ENCODE measurements around the gene HMGB3. TPM values are rescaled to one million over a fixed set of nuclear protein-coding genes. Genes with fewer than 3 reads are reported as not detected.

The HMGB3 gene
- total RNA-seq (10 to 100 TPM; 19.3 to 44.9 TPM), polyA plus RNA-seq (10 to 100 TPM; 27.7 to 71.7 TPM)
- long read RNA-seq, donor 1, transcript HMGB3-201 (5 exons, 3,560 nt), result major isoform, 20 of 74 reads
- long read RNA-seq, donor 1, partial matches to known transcripts, result 51 of 74 reads
- long read RNA-seq, donor 1, other reads (novel, unspliced or antisense), result 0 of 74 reads
- long read RNA-seq, donor 2, transcript HMGB3-201 (5 exons, 3,560 nt), result major isoform, 12 of 41 reads
- long read RNA-seq, donor 2, partial matches to known transcripts, result 26 of 41 reads
- long read RNA-seq, donor 2, other reads (novel, unspliced or antisense), result 0 of 41 reads
- long read RNA-seq, donor 3, transcript HMGB3-201 (5 exons, 3,560 nt), result major isoform, 11 of 27 reads
- long read RNA-seq, donor 3, partial matches to known transcripts, result 15 of 27 reads
- long read RNA-seq, donor 3, other reads (novel, unspliced or antisense), result 0 of 27 reads
- long read RNA-seq, donor 4, transcript HMGB3-201 (5 exons, 3,560 nt), result major isoform, 13 of 38 reads
- long read RNA-seq, donor 4, partial matches to known transcripts, result 23 of 38 reads
- long read RNA-seq, donor 4, other reads (novel, unspliced or antisense), result 0 of 38 reads
- long read RNA-seq, donor 5, transcript HMGB3-201 (5 exons, 3,560 nt), result major isoform, 47 of 125 reads
- long read RNA-seq, donor 5, partial matches to known transcripts, result 76 of 125 reads
- long read RNA-seq, donor 5, other reads (novel, unspliced or antisense), result 0 of 125 reads

GRCh38 chrX:150982788-150983520 is at the start of gene HMGB3:
Gene HMGB3 (plus strand): TSS chrX:150983335. CDS start chrX:150985600, 2,265 bp downstream.
- Histone ChIP-seq H3K9ac (ENCODE audit: insufficient read depth in 1 of 2, low read length in 2 of 2) (no peak within 1 kb of the TSS), H3K9me3 (ENCODE audit: control insufficient read depth in 4 of 4, insufficient read depth in 3 of 4, low read length in 3 of 4) (peaks cover 0 to 5% (median 0%) of the 10 kb centered on the region in 4 donors), H3K27ac (ENCODE audit: low read depth in 1 of 2, low read length in 1 of 2) (peak within 1 kb of the TSS; percentile 47 to 53), H3K4me3 (peak within 1 kb of the TSS; percentile 54), H3K27me3 (ENCODE audit: control insufficient read depth in 3 of 3, insufficient read depth in 3 of 3, low read length in 2 of 3) (peaks cover 0 to 2% (median 0%) of the 10 kb centered on the region in 3 donors), H3K4me1 (ENCODE audit: control insufficient read depth in 5 of 5, insufficient read depth in 5 of 5, low read length in 5 of 5) (no peaks in the 10 kb centered on the region), H3K36me3 (ENCODE audit: control insufficient read depth in 4 of 4, insufficient read depth in 4 of 4, low read length in 4 of 4) (peaks cover 0 to 4% (median under 1%) of the 10 kb centered on the region in 4 donors)
- peak; percentile 95 for ATAC-seq (ENCODE audit: insufficient read depth, low FRiP score)
- peak; percentile 91 to 93 (median 93) for DNase-seq
- WGBS, 2 donors, result 1 to 40% methylated on average over 43 to 71 of the region's 90 CpGs
- no peak for TF ChIP-seq CTCF (IDR thresholded peaks at IDR 0.05; ENCODE audit: control extremely low read depth, extremely low read depth)

GRCh38 chrX:150933945-150934350 is 49.2 kb upstream of the HMGB3 start:
- H3K36me3 ChIP-seq (ENCODE audit: control insufficient read depth in 4 of 4, insufficient read depth in 4 of 4, low read length in 4 of 4), result no peaks in the 10 kb centered on the region
- peaks cover 0 to 3% (median 1%) of the 10 kb centered on the region in 4 donors for H3K9me3 ChIP-seq (ENCODE audit: control insufficient read depth in 4 of 4, insufficient read depth in 3 of 4, low read length in 3 of 4)
- TF ChIP-seq CTCF (IDR thresholded peaks at IDR 0.05; ENCODE audit: control extremely low read depth, extremely low read depth), result no peak
- peaks cover 0 to 3% (median 0%) of the 10 kb centered on the region in 5 donors for H3K4me1 ChIP-seq (ENCODE audit: control insufficient read depth in 5 of 5, insufficient read depth in 5 of 5, low read length in 5 of 5)
- 69 to 70% methylated on average over 5 of the region's 5 CpGs for whole genome bisulfite sequencing, 2 donors
- H3K4me3 ChIP-seq, result no peak overlapping the region
- H3K27me3 ChIP-seq (ENCODE audit: control insufficient read depth in 3 of 3, insufficient read depth in 3 of 3, low read length in 2 of 3), result peaks cover 0 to 3% (median 0%) of the 10 kb centered on the region in 3 donors
- H3K27ac ChIP-seq (ENCODE audit: low read depth in 1 of 2, low read length in 1 of 2), result no peak overlapping the region
- no peak overlapping the region for H3K9ac ChIP-seq (ENCODE audit: insufficient read depth in 1 of 2, low read length in 2 of 2)
- DNase-seq (no peak), ATAC-seq (ENCODE audit: insufficient read depth, low FRiP score) (no peak)

GRCh38 chrX:150934453-150934852 is 48.7 kb upstream of the HMGB3 start:
- peaks cover 0 to 3% (median 0%) of the 10 kb centered on the region in 5 donors for H3K4me1 ChIP-seq (ENCODE audit: control insufficient read depth in 5 of 5, insufficient read depth in 5 of 5, low read length in 5 of 5)
- H3K27ac ChIP-seq (ENCODE audit: low read depth in 1 of 2, low read length in 1 of 2), result no peak overlapping the region
- WGBS, 2 donors, result 33 to 36% methylated on average over 5 of the region's 5 CpGs
- no peak for TF ChIP-seq CTCF (IDR thresholded peaks at IDR 0.05; ENCODE audit: control extremely low read depth, extremely low read depth)
- H3K9ac ChIP-seq (ENCODE audit: insufficient read depth in 1 of 2, low read length in 2 of 2), result no peak overlapping the region
- no peak for DNase-seq
- no peak for ATAC-seq (ENCODE audit: insufficient read depth, low FRiP score)
- no peak overlapping the region for H3K4me3 ChIP-seq
- H3K9me3 ChIP-seq (ENCODE audit: control insufficient read depth in 4 of 4, insufficient read depth in 3 of 4, low read length in 3 of 4), result peaks cover 0 to 3% (median 1%) of the 10 kb centered on the region in 4 donors
- peaks cover 0 to 3% (median 0%) of the 10 kb centered on the region in 3 donors for H3K27me3 ChIP-seq (ENCODE audit: control insufficient read depth in 3 of 3, insufficient read depth in 3 of 3, low read length in 2 of 3)
- H3K36me3 ChIP-seq (ENCODE audit: control insufficient read depth in 4 of 4, insufficient read depth in 4 of 4, low read length in 4 of 4), result no peaks in the 10 kb centered on the region
